ENCODE data around the gene LRRC61.
"Not testable (repeated sequence)": the region's sequence is repeated elsewhere in the genome, so short reads cannot be mapped to it uniquely, and the experiment has no call there.

LRRC61 gene

GRCh38 chr7:150307904-150308303 lies 15.3 kb upstream of the LRRC61 start:
- DNase-seq (ENCODE audit: low read depth in 2 of 2), result no peak

GRCh38 chr7:150308575-150308974 lies 14.6 kb upstream of the LRRC61 start:
- DNase-seq (ENCODE audit: low read depth in 2 of 2), result no peak

GRCh38 chr7:150311146-150311545 lies 12.0 kb upstream of the LRRC61 start:
- no peak for DNase-seq (ENCODE audit: low read depth in 2 of 2)

GRCh38 chr7:150311711-150312110 lies 11.4 kb upstream of the LRRC61 start:
- no peak for DNase-seq (ENCODE audit: low read depth in 2 of 2)

GRCh38 chr7:150312649-150313366 lies 10.3 kb upstream of the LRRC61 start:
- not testable (repeated sequence) for DNase-seq (ENCODE audit: low read depth in 2 of 2)

- no peak for DNase-seq (ENCODE audit: low read depth in 2 of 2)
Observed at GRCh38 chr7:150313367-150313809, 9.8 kb upstream of the LRRC61 start.

GRCh38 chr7:150313870-150314269 lies 9.3 kb upstream of the LRRC61 start:
- no peak for DNase-seq (ENCODE audit: low read depth in 2 of 2)

GRCh38 chr7:150314639-150315239 lies 8.4 kb upstream of the LRRC61 start:
- DNase-seq (ENCODE audit: low read depth in 2 of 2), result no peak

- not testable (repeated sequence) for DNase-seq (ENCODE audit: low read depth in 2 of 2)
Observed at GRCh38 chr7:150316987-150317386, 6.2 kb upstream of the LRRC61 start.

- no peak for DNase-seq (ENCODE audit: low read depth in 2 of 2)
Observed at GRCh38 chr7:150317748-150318444, 5.3 kb upstream of the LRRC61 start.

- DNase-seq (ENCODE audit: low read depth in 2 of 2), result no peak
Observed at GRCh38 chr7:150321788-150322113, 1.4 kb upstream of the LRRC61 start.

- DNase-seq (ENCODE audit: low read depth in 2 of 2), result no peak
Observed at GRCh38 chr7:150322114-150322832, 882 bp upstream of the LRRC61 start.

- DNase-seq (ENCODE audit: low read depth in 2 of 2), result no peak
Observed at GRCh38 chr7:150323682-150324372, 672 bp downstream of the LRRC61 start.

- DNase-seq (ENCODE audit: low read depth in 2 of 2), result no peak
Observed at GRCh38 chr7:150324373-150324961, 1.3 kb downstream of the LRRC61 start.

GRCh38 chr7:150325110-150325611 lies 2.0 kb downstream of the LRRC61 start:
- no peak for DNase-seq (ENCODE audit: low read depth in 2 of 2)

- no peak for DNase-seq (ENCODE audit: low read depth in 2 of 2)
Observed at GRCh38 chr7:150325901-150326300, 2.7 kb downstream of the LRRC61 start.

- no peak for DNase-seq (ENCODE audit: low read depth in 2 of 2)
Observed at GRCh38 chr7:150326657-150327268, 3.6 kb downstream of the LRRC61 start.

GRCh38 chr7:150327308-150327707 lies 4.2 kb downstream of the LRRC61 start:
- DNase-seq (ENCODE audit: low read depth in 2 of 2), result no peak

GRCh38 chr7:150329331-150330120 lies 6.4 kb downstream of the LRRC61 start:
- DNase-seq (ENCODE audit: low read depth in 2 of 2), result no peak

Measured in fibroblast of skin of left quadriceps (primary cell).